Measurements from ENCODE around the gene DYNLRB1. TPM values are rescaled to one million over a fixed set of nuclear protein-coding genes. Genes with fewer than 3 reads are reported as not detected.
"Not testable (repeated sequence)": the region's sequence is repeated elsewhere in the genome, so short reads cannot be mapped to it uniquely, and the experiment has no call there.

The DYNLRB1 gene
- total RNA-seq, 1 donor from 2014 or later: 101 TPM

DNA sequence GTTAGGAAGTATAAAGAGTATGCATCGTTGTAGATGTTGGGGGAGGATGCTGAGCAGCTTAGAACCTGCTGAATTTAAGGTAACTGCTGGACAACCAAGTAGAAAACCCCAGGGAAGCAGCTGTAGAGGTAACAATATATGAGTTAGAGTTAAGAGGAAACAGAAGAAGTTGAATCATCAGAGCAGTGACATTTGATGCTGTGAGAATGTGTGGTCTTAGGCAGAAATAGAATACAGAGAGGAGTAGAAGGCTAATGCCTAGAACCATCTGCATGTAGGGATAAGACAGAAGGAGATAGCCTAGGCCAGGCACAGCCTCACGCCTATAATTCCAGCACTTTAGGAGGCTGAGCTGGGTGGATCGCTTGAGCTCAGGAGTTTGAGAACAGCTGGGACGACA is 22.6 kb upstream of the DYNLRB1 start:
- TF ChIP-seq, protein P1, sequence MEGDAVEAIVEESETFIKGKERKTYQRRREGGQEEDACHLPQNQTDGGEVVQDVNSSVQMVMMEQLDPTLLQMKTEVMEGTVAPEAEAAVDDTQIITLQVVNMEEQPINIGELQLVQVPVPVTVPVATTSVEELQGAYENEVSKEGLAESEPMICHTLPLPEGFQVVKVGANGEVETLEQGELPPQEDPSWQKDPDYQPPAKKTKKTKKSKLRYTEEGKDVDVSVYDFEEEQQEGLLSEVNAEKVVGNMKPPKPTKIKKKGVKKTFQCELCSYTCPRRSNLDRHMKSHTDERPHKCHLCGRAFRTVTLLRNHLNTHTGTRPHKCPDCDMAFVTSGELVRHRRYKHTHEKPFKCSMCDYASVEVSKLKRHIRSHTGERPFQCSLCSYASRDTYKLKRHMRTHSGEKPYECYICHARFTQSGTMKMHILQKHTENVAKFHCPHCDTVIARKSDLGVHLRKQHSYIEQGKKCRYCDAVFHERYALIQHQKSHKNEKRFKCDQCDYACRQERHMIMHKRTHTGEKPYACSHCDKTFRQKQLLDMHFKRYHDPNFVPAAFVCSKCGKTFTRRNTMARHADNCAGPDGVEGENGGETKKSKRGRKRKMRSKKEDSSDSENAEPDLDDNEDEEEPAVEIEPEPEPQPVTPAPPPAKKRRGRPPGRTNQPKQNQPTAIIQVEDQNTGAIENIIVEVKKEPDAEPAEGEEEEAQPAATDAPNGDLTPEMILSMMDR (IDR thresholded peaks at IDR 0.05; ENCODE audit: unreplicated experiment): no peak
- Mint-ChIP-seq H3K36me3 (peaks cover 67% of the 10 kb centered on the region), H3K27ac (no peak overlapping the region), H3K4me3 (no peak overlapping the region), H3K9me3 (peaks cover 23% of the 10 kb centered on the region), H3K27me3 (ENCODE audit: low read depth) (no peaks in the 10 kb centered on the region), H3K4me1 (no peaks in the 10 kb centered on the region)
- DNase-seq (ENCODE audit: low spot score in 2 of 2, unreplicated experiment in 2 of 2): no peak

- H3K9me3 Mint-ChIP-seq: peaks cover 37% of the 10 kb centered on the region
- TF ChIP-seq, protein P1 (IDR thresholded peaks at IDR 0.05; ENCODE audit: unreplicated experiment): no peak
- no peaks in the 10 kb centered on the region for H3K27me3 Mint-ChIP-seq (ENCODE audit: low read depth)
- H3K27ac Mint-ChIP-seq: no peak overlapping the region
- no peaks in the 10 kb centered on the region for H3K4me1 Mint-ChIP-seq
- H3K4me3 Mint-ChIP-seq: no peak overlapping the region
- DNase-seq (ENCODE audit: low spot score in 2 of 2, unreplicated experiment in 2 of 2): no peak
- peaks cover 73% of the 10 kb centered on the region for H3K36me3 Mint-ChIP-seq
These were observed 20.9 kb upstream of the DYNLRB1 start for GRCh38 chr20:34495307-34495706.

- Mint-ChIP-seq H3K4me3 (no peak overlapping the region), H3K9me3 (peaks cover 43% of the 10 kb centered on the region), H3K27me3 (ENCODE audit: low read depth) (no peaks in the 10 kb centered on the region), H3K27ac (no peak overlapping the region), H3K4me1 (no peaks in the 10 kb centered on the region), H3K36me3 (peaks cover 75% of the 10 kb centered on the region)
- TF ChIP-seq, protein P1 (IDR thresholded peaks at IDR 0.05; ENCODE audit: unreplicated experiment): no peak
- DNase-seq (ENCODE audit: low spot score in 2 of 2, unreplicated experiment in 2 of 2): no peak
These were observed 20.3 kb upstream of the DYNLRB1 start for GRCh38 chr20:34495916-34496315.

DNA sequence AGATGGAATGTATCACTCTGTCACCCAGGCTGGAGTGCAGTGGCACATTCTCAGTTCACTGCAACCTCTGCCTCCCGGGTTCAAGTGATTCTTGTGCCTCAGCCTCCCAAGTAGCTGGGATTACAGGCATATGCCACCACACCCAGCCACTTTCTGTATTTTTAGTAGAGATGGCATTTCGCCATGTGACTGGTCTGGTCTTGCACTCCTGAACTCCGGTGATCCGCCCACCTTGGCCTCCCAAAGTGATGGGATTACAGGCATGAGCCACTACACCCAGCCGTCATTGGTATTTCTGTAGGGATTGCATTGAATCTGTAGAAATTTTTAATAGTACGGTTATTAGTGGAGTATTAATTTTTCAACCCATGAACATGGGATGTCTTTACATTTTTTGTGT is 18.6 kb upstream of the DYNLRB1 start:
- H3K4me3 Mint-ChIP-seq; DNase-seq (ENCODE audit: low spot score in 2 of 2, unreplicated experiment in 2 of 2); H3K27ac Mint-ChIP-seq; H3K4me1 Mint-ChIP-seq; H3K27me3 Mint-ChIP-seq (ENCODE audit: low read depth): not testable (repeated sequence)
- H3K36me3 Mint-ChIP-seq: peaks cover 77% of the 10 kb centered on the region
- H3K9me3 Mint-ChIP-seq: peaks cover 48% of the 10 kb centered on the region

DNA sequence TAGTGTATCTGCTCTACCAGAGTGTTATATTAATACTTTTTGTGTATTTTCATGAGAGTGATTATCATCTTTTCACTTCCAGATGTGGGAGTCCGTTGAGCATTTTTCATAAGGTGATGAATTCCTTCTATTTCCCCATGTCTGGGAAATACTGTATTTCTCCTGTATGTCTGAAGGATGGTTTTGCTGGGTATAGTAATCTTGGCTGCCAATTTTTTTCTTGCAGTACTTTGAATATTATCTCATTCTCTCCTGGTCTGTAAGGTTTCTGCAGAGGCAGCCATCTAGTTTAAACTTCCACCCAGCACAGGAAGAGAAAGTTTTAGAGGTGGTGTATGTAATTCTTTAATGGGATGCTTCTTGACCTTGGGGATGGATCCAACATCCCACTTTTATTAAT is 15.4 kb upstream of the DYNLRB1 start:
- Mint-ChIP-seq H3K9me3 (peaks cover 44% of the 10 kb centered on the region), H3K27me3 (ENCODE audit: low read depth) (no peaks in the 10 kb centered on the region), H3K4me3 (no peak overlapping the region), H3K4me1 (no peaks in the 10 kb centered on the region), H3K36me3 (peaks cover 61% of the 10 kb centered on the region), H3K27ac (no peak overlapping the region)
- TF ChIP-seq, protein P1 (IDR thresholded peaks at IDR 0.05; ENCODE audit: unreplicated experiment): no peak
- no peak for DNase-seq (ENCODE audit: low spot score in 2 of 2, unreplicated experiment in 2 of 2)

- Mint-ChIP-seq H3K27ac (no peak overlapping the region), H3K4me1 (no peaks in the 10 kb centered on the region), H3K4me3 (no peak overlapping the region), H3K36me3 (peaks cover 22% of the 10 kb centered on the region), H3K27me3 (ENCODE audit: low read depth) (no peaks in the 10 kb centered on the region), H3K9me3 (peaks cover 4% of the 10 kb centered on the region)
- DNase-seq (ENCODE audit: low spot score in 2 of 2, unreplicated experiment in 2 of 2): no peak
- TF ChIP-seq, protein P1 (IDR thresholded peaks at IDR 0.05; ENCODE audit: unreplicated experiment): no peak
These were observed 9.7 kb upstream of the DYNLRB1 start for GRCh38 chr20:34506480-34506879.

Data from mesothelial cell of epicardium (in vitro differentiated cells).